BE2C (cell line): ENCODE measurements around the gene MYO1F.

Experiments
- DNase-seq: peaks from one replicate; pipeline ENCODE4 v3.0.0-alpha.2; 2020
- H3K27me3 ChIP-seq: fragments of 250-450 bp; sonication (Bioruptor Pico); 2 replicates; pipeline ENCODE4 v1.5.1; 2020; ENCODE audit warnings: mild to moderate bottlenecking
- H3K36me3 ChIP-seq: fragments of 250-450 bp; sonication (Bioruptor Pico); 2 replicates; pipeline ENCODE4 v1.5.1; 2020; ENCODE audit warnings: mild to moderate bottlenecking
- H3K4me1 ChIP-seq: fragments of 250-450 bp; sonication (Bioruptor Pico); 2 replicates; pipeline ENCODE4 v1.5.1; 2020
- H3K4me3 ChIP-seq: 2 replicates; pipeline ENCODE4 v1.5.1; 2011; ENCODE audit warnings: low read depth, low read length
- H3K9me3 ChIP-seq: fragments of 250-450 bp; sonication (Bioruptor Pico); 2 replicates; pipeline ENCODE4 v1.5.1; 2020
- TF ChIP-seq, protein P1 (sequence below): IDR thresholded peaks from 2 replicates; pipeline ENCODE4 v1.5.1; 2012; ENCODE audit warnings: mild to moderate bottlenecking, low read depth, low read length

Gene MYO1F

DNA sequence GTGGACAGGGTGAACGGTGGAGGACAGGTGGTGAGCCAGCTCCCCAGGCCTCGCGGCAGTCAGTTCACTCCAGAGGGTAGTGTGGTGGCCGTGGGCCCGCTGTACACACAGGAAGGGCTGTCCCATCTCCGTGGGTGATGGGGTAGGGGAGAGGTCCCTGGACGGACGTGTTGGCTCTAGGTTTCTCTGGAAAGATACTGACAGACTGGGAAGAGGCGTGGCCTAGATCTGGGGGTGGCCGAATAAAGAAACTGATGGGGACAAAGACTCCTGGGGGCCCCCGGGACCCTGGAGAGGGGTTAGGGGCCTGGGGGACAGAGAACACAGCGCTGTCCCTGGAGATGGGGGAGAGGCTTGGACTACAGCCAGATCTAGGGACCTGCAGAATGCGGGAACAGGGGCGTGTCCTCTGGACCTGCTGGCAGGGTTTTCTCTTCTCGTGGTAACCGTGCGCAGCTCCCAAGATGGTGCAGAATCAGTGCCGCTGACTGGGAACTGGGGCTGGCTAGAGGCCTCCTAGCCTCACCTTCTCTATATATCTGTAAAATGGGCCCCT is 70.8 kb downstream of the MYO1F start:
- peak overlapping the region; percentile 74 for H3K4me3 ChIP-seq
- peak; percentile 72 for DNase-seq
- TF ChIP-seq, protein P1, sequence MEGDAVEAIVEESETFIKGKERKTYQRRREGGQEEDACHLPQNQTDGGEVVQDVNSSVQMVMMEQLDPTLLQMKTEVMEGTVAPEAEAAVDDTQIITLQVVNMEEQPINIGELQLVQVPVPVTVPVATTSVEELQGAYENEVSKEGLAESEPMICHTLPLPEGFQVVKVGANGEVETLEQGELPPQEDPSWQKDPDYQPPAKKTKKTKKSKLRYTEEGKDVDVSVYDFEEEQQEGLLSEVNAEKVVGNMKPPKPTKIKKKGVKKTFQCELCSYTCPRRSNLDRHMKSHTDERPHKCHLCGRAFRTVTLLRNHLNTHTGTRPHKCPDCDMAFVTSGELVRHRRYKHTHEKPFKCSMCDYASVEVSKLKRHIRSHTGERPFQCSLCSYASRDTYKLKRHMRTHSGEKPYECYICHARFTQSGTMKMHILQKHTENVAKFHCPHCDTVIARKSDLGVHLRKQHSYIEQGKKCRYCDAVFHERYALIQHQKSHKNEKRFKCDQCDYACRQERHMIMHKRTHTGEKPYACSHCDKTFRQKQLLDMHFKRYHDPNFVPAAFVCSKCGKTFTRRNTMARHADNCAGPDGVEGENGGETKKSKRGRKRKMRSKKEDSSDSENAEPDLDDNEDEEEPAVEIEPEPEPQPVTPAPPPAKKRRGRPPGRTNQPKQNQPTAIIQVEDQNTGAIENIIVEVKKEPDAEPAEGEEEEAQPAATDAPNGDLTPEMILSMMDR: no peak

DNA sequence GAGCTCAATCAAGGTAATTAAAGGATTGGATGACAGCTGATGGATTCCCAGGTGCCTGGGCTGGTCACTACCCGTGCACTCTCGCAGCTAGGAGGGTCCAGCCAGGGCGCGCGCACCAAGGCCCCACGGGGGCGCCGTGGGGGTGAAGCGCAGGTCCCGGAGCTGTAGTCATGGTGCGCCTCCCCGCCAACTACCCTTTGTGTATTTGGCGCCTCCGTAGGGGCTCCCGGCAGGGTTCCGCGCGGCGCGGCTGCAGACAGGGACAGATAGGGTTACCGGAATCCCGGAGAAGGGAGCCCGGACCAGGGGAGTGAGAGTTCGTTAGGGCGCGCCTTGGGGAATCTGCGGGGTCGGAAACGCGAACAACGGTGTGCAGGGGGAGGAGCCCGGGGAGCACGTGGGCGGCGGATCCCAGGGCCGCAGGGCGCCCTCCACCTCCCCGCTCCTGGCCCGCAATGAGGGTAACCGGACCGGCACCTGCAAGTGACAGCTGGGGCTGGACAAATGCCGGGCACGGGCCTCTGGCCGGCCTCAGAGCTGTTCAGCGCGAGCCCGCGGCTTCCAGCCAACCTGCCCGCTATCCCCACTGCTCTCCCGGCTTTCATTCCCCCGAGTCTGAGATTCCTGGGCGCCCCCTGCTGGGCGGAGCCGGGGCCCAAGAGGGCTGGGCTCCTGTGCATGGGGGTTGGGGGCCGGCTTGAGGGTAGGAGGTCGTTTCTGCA is 71.4 kb downstream of the MYO1F start:
- H3K27me3 ChIP-seq: no peaks in the 10 kb centered on the region
- H3K36me3 ChIP-seq: no peaks in the 10 kb centered on the region
- no peaks in the 10 kb centered on the region for H3K4me1 ChIP-seq
- DNase-seq: peak; percentile 92
- H3K9me3 ChIP-seq: no peaks in the 10 kb centered on the region
- TF ChIP-seq, protein P1: peak; percentile 87
- H3K4me3 ChIP-seq: peak overlapping the region; percentile 74

More for the DNA sequence above, 70.8 kb downstream of the MYO1F start:
- peaks cover 4% of the 10 kb centered on the region; the same call in 1 of the 2 replicates for H3K36me3 ChIP-seq
- no peaks in the 10 kb centered on the region for H3K27me3 ChIP-seq
- H3K9me3 ChIP-seq: no peaks in the 10 kb centered on the region
- no peaks in the 10 kb centered on the region for H3K4me1 ChIP-seq

DNA sequence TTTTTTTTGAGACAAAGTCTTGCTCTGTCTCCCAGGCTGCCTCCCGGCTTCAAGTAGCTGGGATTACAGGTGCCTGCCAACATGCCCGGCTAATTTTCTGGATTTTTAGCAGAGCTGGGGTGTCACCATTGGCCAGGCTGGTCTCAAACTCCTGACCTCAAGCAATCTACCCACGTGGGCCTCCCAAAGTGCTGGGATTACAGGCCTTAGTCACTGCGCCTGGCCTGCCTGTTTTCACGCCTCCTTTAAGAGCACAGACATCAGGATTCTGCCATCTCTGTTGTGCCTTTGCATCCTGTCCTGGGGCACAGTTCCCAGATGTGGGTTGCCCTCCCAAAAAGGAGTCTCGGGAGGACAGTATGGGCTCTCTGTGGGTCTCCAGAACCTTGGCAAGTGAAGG is 72.3 kb downstream of the MYO1F start:
- no peak overlapping the region for H3K4me3 ChIP-seq
- TF ChIP-seq, protein P1: no peak
- H3K9me3 ChIP-seq: no peaks in the 10 kb centered on the region
- no peaks in the 10 kb centered on the region for H3K36me3 ChIP-seq
- H3K4me1 ChIP-seq: no peaks in the 10 kb centered on the region
- DNase-seq: no peak
- no peaks in the 10 kb centered on the region for H3K27me3 ChIP-seq

DNA sequence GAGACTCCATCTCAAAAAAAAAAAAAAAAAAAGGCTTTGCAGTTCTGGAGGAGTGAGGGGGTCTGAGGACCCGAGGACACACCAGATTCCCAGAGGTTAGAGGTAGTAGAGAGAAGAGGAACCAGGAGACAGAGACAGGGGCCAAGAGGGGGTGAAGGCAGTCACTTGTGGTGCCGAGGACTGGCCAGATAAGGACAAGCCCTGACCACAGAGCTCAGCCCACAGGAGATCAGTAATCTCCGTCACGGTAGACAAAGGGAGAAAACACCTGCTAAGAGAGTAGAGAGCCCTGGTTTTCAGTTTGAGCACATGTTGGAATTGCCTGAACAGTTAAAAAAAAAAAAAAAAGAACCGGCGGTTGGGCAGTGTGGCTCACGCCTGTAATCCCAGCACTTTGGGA is 73.1 kb downstream of the MYO1F start:
- Histone ChIP-seq H3K4me1 (no peaks in the 10 kb centered on the region), H3K27me3 (no peaks in the 10 kb centered on the region), H3K9me3 (no peaks in the 10 kb centered on the region), H3K36me3 (no peaks in the 10 kb centered on the region), H3K4me3 (no peak overlapping the region)
- TF ChIP-seq, protein P1: no peak
- no peak for DNase-seq

DNA sequence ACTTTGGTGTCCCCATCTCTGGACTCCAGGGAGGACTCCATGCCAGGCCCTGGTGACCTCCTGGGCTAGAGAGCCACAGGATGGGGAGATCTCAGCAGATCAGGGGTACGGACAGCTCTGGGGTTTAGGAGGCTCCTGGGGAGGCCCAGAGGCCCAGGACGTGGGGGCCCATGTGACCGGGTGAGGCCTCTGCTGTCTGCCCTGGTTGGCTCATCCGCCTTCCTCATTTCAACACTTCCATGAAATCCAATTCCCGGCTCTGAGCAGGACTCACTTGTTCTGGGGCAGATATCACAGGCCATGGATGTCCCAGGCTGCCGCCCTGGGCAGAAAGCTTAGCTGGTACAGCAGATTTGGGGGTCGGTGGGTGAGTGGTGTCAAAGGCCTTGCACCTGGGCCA is 73.7 kb downstream of the MYO1F start:
- no peaks in the 10 kb centered on the region for H3K27me3 ChIP-seq
- DNase-seq: no peak
- H3K9me3 ChIP-seq: no peaks in the 10 kb centered on the region
- no peak overlapping the region for H3K4me3 ChIP-seq
- H3K4me1 ChIP-seq: no peaks in the 10 kb centered on the region
- no peaks in the 10 kb centered on the region for H3K36me3 ChIP-seq
- TF ChIP-seq, protein P1: no peak

DNA sequence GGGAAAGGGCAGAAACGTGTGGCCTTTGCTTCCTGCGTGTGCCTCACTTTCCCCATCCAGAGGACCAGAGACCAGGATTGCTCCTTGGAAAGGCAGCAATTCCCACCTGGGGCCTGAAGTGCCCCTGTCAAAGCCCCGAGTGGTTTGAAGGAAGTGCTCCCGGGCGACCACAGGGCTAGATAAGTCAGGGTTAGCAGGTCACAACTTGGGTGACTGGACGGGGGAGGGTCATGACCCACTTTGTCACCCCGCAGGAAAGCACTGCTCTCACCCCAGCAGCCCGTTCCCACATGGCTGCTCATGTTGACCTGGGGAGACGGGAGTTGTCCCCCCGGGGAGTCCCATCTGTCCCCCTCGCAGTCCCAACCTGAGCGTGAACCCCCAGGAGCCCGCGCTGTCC is 75.3 kb downstream of the MYO1F start:
- Histone ChIP-seq H3K4me1 (no peaks in the 10 kb centered on the region), H3K9me3 (no peaks in the 10 kb centered on the region), H3K27me3 (no peaks in the 10 kb centered on the region), H3K36me3 (no peaks in the 10 kb centered on the region), H3K4me3 (no peak overlapping the region)
- DNase-seq: no peak
- TF ChIP-seq, protein P1: no peak
